Left hindlimb (tissue), 1 donor: ENCODE data around the gene AMIGO3.
"Not testable (repeated sequence)": the region's sequence is repeated elsewhere in the genome, so short reads cannot be mapped to it uniquely, and the experiment has no call there.

Source experiments
- DNase-seq: peaks from one replicate; pipeline ENCODE4 v3.0.0-alpha.2; 2018

The AMIGO3 gene

DNA sequence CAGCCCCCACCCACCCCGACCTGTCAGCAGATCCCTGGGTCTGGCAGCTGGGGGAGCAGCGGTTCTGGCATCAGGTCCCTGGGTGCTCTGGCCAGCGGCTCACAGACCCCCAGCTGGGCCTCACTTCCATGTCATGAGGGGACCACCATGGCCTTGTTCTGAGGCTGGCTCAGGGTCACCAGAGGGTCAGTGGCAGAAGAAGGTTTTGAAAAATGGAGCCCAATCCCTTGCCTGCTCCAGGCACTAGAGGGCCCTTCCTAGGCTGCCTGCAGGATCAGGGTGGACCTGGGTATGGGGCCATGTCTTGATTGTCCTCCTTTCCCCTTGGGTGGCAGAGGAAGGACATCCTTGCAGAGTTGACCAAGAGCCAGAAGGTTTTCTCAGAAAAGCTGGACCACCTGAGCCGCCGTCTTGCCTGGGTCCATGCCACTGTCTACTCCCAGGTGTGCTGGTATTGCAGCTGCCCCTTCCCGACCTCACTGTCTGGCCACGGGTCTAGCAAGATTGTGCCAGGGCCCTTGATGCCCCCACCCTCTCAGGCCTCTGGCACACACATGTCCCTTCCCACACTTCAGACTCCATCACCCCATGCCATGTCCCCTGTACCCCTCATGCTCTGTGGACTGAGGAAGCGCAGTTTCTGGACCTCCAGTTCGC is 12.9 kb downstream of the AMIGO3 start:
- DNase-seq: peak; percentile 20

DNA sequence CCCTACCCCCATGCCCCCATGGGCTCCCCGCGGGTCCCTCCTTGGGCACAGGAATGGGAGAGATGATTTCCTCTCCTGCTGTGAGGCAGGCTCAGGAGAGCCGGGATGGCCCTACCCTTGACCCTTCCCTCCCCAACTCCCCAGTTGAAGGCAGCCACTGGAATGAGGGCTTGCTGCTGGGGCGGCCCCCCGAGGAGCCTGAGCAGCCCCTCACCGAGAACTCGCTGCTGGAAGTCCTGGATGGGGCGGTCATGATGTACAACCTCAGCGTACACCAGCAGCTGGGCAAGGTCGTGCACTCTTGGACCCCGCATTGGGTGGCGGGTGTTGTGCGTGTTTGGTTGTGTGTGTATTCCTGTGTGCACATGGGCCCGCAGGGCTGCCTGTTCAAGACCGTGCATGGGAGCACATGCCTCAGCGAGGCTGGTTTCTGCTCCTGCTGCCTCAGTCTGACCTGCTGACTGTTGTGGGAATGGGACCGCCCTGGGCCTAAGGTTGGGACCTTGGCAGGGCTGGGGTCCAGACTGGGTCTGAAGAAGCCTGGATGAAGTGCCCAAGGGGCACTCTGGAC is 14.0 kb downstream of the AMIGO3 start:
- DNase-seq: peak; percentile 6

DNA sequence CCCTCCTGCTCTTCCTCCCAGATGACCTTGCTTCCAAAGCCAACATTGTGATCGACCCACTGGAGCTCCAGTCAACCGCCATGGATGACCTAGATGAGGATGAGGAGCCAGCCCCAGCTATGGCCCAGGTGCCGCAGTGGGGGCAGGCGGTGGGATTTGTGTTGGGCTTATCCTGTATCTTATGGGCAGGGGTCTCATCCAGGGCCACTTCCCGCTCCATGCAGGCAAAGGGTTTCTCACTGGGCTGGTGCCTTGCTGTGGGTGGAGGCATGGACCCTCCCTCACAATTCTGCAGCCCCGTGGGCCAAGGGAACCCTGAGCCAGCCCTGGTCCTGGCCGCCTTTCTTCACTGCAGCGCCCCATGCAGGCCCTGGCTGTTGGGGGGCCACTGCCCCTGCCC is 14.9 kb downstream of the AMIGO3 start:
- DNase-seq: peak; percentile 25

DNA sequence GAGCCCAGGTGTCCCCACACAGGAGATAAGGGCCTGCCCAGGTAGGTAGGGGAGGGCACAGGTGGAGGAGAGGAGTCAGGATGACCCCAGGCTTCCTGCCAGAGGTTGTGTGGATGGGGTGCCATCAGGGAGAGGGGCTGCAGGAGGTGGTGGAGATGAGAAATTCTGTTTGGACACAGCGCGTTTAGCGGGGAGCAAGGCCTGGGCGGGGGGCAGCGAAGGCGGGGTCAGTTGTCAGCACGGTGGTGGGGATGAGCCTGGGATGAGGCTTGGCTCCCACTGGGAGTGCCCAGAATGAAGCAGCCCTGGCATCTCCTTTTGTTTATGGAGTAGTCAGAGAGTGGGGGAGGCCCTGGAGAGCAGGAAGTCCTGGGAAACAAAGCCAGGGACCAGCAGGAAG is 15.5 kb downstream of the AMIGO3 start:
- peak; percentile 28 for DNase-seq

DNA sequence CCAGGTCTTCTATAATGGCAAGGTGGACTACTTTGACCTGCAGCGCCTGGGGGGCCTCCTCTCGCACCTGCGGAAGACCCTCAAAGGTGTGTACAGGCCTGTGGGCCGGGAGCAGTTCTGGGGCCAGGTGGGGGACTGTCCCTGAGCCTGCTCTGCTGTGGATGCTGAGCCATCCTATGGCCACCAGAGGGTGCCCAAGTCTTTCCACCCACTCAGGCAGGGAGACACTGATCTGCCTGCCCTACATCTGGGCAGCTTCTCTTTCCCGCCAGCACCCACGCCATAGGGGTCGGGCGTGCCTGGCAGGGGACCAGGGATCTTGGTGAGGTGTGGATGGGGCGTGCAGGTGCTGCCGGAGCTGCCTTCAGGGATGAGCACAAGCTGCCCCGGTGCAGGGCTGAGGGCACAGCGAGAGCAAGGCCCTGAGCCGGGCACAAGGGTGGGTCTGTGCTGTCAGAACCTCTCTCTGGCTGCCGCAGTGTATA is 16.0 kb downstream of the AMIGO3 start:
- DNase-seq: no peak

DNA sequence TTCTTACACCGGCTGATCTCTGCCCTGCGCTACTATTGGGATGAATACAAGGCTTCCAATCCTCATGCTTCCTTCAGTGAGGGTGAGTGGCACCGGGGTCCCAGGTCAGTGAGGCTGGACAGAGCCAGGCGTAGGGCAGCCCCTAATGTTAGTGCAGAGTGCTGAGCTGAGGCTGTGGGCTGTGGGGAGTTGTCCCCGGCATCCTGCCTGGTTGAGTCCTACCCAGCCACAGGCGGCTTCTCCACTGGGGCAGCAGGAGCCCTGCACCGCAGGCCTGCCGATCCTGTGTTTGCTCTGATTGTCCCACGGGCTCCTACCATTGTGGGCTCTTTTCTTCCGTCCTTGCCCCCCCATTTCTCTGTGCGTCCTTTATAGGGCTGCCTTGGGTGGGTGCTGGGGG is 16.8 kb downstream of the AMIGO3 start:
- no peak for DNase-seq

DNA sequence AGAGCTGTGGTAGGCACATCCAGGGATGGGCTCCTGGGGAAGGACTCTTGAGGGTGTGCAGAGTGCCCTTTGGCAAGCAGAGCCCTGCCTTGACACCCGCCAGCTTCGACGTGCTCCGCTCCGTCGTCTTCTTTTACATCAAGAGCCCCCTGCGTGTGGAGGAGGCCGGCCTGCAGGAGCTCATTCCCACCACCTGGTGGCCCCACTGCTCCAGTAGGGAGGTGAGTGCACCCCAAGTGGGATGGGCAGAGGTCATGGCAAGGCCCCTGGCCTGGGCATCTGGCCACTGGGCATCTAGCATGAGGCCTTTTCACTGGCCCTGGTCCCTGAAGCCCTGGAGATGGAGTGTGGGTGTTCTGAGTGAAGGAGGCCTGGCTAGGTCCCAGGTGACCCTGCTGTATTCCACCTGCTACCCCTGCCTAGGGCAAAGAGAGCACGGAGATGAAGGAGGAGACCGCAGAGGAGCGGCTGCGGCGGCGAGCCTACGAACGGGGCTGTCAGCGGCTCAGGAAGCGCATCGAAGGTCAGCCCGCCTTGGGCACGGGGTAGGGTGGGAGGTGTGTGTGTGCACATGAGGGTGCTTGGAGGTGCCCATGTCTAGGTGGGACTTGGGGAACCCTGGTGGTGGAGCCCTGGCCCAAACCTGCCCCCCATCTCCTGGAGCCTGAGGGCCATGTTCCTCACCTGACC is 18.0 kb downstream of the AMIGO3 start:
- no peak for DNase-seq

DNA sequence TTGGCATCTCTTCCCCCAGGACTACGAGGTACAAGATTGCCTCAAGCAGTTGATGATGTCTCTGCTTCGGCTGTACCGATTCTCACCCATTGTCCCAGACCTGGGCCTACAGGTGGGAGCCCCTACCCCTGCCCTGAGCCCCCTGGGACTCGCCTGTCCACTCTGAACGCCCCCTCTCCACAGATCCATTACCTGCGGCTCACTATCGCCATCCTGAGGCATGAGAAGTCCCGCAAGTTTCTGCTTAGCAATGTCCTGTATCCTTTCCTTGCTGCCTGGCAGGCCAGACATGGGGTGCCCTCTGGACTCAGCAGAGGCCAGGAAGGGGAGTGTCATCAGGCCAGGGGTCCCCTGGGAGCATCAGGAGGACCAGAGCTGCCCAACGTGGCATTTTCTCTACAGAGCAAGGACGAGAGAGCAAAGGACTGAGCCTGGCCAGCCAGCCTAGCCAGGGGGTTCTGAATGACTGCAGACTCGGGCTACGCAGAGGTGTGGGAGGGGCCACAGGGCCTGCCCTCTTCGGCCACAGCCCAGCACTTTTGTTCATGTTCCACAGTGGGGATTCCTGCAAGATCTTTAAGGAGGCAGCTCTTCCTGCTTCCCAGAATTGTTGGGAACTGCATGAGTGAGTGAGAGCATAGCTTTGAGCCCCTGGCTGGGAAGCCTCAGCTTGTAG is 18.9 kb downstream of the AMIGO3 start:
- DNase-seq: no peak

DNA sequence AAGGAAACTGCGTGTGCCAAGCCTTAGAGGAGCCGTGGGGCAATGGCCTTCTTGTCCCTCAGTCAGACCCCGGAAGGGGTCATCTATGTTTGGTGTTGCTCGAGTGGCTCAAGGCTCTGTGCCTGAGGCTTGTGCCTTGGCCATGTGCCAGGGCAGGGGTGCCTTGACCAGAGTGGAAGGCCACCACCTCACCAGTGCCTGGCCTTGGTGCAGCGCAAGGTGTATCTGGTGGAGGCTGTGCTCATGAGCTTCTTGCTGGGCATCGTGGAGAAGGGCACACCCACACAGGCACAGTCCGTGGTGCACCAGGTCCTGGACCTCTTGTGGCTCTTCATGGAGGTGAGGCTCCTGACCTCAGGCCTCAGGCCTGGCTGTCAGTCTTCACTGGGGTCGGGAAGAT is 19.5 kb downstream of the AMIGO3 start:
- DNase-seq: no peak

DNA sequence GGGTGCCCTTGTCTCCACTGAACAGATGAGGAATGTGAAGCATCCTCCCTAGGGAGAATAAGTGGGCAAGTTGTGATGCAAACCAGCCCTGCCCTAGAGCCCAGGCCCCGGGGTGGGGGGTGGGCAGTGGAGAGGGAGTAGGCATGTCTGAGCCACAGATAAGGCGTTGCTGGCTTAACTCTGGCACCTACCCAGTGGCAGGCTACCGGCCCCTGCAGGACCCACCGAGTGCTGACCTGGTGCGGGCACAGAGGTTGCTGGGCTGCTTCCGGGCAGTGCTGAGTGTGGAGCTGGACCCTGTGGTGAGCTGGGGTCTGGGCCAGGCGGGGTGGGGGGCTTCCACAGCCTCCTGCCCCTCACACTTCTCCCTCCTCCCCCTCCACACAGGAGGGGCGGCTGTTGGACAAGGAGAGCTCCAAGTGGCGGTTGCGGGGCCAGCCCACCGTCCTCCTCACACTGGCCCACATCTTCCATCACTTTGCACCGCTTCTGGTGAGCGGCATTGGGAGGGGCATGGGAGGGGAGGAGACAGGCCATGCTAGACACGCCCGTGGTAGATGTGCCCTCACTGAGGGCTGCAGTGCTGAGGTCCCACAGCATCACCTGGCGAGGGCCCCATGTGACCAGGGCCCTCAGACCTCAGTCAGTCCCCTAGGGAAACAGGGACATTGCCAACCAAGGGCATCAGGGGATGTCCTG is 20.1 kb downstream of the AMIGO3 start:
- no peak for DNase-seq

DNA sequence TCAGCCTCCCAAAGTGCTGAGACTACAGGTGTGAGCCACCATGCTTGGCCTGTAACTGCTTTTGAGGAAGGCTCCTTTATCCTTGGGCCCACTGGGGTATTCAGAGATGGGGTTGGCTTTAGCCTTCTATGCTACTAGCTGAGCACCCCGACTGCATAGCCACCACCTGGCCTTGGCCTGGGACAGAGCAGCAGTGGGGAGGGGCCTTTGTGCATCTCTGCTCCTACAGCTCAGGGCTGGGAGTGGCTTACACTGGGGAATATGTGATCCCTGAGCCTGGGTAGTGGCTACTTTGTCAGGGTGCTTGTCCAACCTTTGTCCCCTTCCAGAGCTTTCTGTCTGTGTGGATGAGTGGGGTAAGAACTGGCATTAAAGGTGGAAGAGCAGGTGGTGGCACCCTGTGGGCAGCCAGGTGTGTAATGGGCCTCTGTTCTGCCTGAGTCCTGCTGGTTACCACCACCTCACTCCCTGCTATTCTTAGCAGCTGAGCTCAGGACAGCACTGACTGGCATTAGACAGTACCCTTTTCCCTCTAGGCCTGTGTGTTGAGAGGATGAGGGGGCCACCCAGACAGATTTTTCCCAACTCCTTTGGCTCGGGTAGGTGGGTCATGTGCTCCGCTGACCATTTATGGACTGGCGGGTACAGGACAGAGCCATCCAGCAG is 24.0 kb downstream of the AMIGO3 start:
- DNase-seq: not testable (repeated sequence)

DNA sequence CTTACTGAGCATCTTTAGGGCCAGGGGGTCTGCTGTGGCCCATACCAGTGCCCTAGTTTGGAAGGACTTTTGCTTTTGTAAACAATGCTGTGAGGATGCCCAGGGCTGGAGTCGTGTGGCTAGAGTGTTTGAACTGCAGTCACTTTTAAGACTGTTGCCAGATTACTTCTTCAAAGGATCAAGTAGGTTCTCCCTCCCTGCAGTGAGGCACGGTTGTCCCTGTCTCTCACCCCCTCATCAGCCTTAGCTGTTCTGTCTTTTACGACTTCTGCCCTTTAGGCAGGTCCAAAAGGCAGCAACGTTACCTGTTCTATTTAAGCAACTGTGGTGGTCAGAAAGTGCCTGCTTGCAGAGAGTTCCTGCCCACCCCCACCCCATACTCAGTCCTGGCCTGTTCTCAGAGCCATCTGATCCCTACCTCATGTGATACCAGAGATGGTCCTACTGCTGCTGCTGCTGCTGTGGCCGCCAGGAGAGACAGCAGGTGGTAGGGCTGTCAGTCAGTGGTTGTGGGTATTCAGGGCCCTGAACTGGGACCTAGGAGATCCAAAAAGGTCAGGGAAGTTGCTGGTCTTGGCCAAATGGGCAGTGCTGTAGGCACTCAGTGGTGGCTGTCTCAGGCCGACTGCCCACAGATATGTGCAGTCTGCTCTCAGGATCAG is 24.9 kb downstream of the AMIGO3 start:
- DNase-seq: not testable (repeated sequence)

DNA sequence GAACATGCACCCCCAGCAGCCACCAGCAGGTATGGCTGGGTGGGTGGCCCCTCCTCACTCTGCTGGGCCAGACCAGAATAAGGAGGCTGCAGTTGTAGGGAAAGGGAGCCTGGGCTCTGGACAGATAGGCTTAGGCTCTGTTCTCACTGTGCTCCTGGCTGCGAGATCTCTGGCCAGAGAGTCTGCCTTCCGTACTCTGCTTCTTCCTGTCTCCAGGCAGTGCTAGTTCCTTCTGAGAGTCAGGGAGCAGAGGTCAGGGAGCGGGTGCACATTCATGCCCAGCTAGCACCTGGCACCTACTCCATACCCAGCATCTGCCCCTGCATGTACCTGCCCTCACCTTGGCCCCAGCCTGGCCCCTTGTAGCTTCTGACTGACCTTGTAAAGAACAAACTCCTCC is 28.0 kb downstream of the AMIGO3 start:
- DNase-seq: not testable (repeated sequence)

DNA sequence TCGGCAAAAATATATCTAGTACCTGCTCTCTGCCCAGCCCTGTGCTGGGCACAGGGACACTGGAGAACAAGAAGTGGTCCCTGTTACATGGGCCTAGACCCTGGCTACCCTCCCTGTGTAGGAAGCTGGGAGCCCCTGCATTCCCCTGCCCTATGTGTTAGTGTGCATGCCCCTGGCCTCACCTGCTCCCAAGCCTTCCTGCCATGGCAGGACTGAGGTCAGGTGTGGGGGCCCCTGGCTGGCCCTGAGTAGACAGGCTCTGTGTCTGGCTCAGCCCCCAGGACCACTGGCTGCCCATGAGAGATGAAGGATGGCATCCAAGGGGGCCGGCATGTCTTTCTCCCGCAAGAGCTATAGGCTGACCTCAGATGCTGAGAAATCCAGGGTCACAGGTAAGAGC is 28.6 kb downstream of the AMIGO3 start:
- not testable (repeated sequence) for DNase-seq

DNA sequence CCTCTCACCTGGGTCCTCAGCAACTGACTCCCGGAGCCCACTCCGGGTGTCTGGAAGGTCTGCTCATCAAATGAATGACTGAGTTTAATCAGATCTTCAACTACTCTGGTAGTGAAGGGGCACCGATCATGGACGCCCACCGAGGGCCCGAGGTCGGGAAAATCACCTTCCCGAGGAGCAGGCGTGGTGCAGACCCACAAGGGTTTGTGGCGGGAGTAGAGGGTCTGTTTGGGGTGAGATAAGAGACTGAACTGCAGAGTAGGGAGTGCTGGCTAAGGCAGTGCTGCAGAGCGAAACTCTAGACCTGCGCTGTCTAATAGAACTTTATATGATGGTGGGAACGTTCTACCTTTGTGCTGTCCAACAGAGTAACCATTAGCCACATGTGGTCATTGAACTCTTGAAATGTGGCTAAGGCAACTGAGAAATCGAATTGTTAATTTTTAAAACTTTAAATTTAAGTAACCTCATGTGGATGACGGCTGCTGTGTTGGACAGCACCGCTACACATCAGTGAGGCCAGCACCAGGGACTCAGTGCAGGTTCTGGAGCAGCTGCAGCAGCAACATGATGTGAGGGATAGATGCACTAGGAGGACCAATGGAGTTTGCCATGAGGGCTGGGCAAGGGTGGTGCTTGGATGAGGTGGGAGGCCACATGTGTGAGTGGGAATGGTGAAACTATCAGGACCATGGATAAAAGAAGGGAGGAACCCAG is 29.4 kb downstream of the AMIGO3 start:
- not testable (repeated sequence) for DNase-seq

DNA sequence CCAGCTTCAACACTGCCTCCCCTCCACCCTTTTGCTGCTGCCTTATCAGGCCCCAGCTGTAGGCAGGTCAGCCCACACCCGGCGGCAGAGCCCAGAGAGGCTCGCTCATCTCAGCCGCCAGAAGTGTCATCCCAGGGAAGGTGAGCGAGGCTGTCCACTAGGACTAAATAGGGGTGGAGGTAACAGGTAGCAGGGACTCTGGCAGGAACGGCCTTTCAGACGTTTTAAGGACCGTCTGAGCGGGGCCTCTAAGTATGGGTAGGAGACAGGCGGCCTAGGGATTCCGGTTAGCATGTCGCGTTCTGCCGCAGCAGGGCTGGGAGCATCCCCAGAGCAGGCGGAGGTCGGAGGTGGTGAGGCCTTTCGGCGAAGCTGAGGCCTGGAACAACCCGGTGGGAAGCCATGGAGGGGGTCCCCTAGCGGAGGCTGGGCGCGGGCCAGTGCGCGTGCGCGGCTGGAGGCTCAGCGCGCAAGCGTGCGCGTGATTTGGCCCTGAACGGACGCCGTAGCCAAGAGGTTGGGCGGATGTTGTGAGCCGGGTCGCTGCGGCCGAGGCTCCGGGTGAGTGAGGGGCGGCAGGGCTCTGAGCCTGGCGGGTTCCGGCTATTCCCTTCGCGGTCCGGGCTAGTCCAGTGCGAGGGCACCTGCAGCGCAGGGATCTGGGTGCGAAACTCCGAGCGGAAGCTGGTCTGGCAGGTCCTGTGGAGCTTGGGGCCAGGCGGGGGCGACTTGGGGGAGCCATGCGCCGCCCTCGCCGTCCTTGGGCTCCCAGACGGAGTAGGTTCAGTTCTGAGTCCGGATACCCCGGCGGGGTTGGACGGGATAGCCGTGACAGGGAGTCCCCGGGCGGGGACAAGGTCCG is 30.2 kb downstream of the AMIGO3 start, which contains the start of the genes MST1 and RNF123:
Gene MST1, minus strand, starts transcription at position 429 of the 862 bp plus-strand sequence. CDS start 783 bp downstream, outside the sequence.
Gene RNF123, plus strand, starts transcription at position 512 of the 862 bp plus-strand sequence. CDS start 1,609 bp downstream, outside the sequence.
- peak; percentile 94 for DNase-seq

DNA sequence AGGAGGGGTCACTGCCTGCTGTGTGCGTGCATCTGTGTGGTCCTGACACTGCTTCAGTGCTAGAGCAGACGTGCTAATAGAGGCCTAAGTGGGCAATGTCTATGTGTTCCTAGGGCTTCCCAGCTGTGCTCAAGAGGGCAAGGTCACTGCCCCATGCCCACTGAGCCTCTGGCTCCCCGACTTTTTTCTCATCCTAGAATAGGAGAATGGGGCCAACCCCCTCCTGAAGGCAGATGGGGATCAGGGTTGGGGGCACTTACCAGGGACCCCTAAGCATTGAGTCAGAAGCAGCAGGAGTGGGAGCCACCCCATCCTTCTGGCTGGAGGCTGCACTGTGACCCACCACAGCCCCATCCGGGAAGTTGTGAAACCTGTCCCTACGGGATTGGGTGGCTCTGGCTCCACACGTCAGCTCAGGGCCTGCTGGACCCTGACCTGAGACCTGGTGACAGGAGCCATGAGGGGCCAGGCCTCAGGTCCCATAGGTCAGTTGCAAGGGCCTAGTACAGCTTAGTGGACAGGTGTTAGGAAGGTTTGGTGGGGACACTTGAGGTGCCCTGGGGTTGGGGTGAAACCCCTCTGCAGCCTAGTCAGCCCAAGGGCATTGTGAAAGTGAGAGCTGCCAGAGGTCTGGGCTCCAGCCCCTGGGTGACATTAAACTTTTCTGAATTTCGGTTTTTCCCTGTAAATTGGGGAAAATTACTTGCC is 31.0 kb downstream of the AMIGO3 start:
- DNase-seq: not testable (repeated sequence)

DNA sequence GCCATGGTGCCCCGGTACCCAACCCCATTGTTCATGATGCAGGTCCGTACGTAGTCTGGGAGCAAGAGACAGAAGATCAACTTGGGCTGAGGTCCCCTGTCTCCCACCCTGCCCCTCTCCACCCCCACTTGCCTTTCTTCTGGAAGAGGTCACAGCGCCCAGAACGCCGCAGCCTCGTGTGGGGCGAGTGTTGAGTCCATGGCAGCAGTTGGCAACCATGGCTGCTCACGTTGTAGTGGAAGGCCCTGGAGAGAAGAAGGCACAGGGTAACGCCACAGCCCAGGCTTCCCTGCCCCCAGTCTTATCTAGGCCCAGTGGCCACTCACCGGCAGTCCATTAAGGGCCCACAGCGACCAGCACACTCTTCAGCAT is 32.1 kb downstream of the AMIGO3 start:
- DNase-seq: not testable (repeated sequence)

DNA sequence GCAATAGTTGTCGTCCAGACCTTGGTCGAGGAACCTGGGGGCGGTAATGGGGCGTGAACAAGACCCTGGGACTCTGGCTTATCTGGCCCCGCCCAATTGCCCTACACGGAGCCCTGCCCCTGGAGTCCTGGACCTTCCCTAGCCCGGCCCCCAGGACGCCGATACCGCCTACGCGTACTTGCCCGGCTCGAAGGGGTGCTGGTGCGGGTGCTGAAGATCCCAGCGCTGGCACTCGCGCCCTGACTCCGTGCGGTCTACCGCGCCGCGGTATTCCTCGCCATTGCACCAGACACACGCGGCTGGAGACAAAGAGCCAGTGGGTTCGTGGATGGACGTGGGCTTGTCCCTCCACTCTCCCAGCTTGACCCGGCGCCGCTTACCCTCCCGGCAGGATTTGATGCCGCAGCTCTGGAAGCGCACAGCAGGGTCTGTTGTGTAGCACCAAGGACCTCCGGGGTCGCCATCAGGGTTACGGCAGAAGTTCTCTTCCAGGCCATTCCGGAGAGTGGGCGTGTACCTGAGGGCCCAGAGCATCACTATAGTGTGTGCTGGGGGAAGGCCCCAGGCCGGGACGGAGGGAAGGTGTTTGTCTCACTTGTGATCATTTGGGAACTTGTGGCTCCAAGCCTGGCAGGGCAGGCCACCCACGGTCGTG is 32.6 kb downstream of the AMIGO3 start:
- DNase-seq: not testable (repeated sequence)
